Testis (tissue), 2 donors: ENCODE data around the gene SNRPB2.

Experiments
- CTCF ChIP-seq, 3 experiments: fragments of 450-650 bp in 2 of 3; fragments of 200-600 bp in 1 of 3; sonication (generic) in 1 of 3; IDR thresholded peaks; one replicate each; pipeline ENCODE4 v1.5.1; 2016 to 2019; ENCODE audit warnings: antibody characterized with exemption in 3 of 3, mild to moderate bottlenecking in 2 of 3, moderate library complexity in 1 of 3
- POLR2A ChIP-seq: fragments of 450-650 bp; IDR thresholded peaks from one replicate; pipeline ENCODE4 v1.6.1; 2017; ENCODE audit warnings: antibody characterized with exemption, mild to moderate bottlenecking, moderate library complexity

- no peak for TF ChIP-seq CTCF (IDR thresholded peaks at IDR 0.05)
- TF ChIP-seq POLR2A = no peak
Measured at GRCh38 chr20:16708602-16709001, 21.2 kb upstream of the SNRPB2 start.
